Ovary (tissue), 3 donors: ENCODE data around the gene STON1.

Experiments used
- CTCF ChIP-seq, 3 donors: fragments of 450-650 bp in 2 of 3; fragments of 200-600 bp in 1 of 3; IDR thresholded peaks; one replicate each; pipeline versions ENCODE4 v1.5.1 to v1.8.0; 2016 to 2022; ENCODE audit warnings: antibody characterized with exemption in 3 of 3, mild to moderate bottlenecking in 1 of 3
- POLR2A ChIP-seq: fragments of 450-650 bp; IDR thresholded peaks from one replicate; pipeline ENCODE4 v1.6.1; 2017; ENCODE audit warnings: antibody characterized with exemption, mild to moderate bottlenecking, moderate library complexity
- donor health status: DM: no; HTN: no; CAD: no.

GRCh38 chr2:48572816-48573215, 42.9 kb downstream of the STON1 start:
- TF ChIP-seq CTCF (IDR thresholded peaks at IDR 0.05) (no peak), POLR2A (no peak)
